Measurements from ENCODE around the gene ABCB11.

Gene ABCB11

DNA sequence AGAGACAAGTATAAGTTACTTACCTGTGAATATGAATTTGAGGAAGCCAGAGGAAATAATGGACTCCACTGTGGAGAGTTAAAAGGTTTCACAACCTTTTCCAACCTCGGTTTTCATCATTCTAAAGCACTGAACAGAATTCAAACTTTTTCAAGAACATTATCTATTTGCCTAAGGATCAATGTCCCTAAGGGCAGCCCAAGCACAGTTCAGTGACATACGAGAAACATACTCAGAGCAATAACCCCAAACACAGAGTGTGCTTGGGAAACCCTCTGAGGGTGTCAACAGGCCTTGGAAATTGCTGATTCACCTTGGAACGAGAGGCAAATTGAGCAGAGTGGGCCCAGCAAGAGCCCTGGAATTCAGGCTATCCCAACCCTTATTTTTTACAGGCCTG is at the start of gene ABCB11:
Gene ABCB11 (minus strand): TSS at position 123 of the 400 bp plus-strand sequence. CDS start 13,199 bp downstream, outside the sequence.
- H3K9ac ChIP-seq, result no peak within 1 kb of the TSS
- no peak within 1 kb of the TSS for H3K4me3 ChIP-seq (IDR thresholded peaks at IDR 0.05; ENCODE audit: insufficient read depth, low read depth, low read length)
- no peaks in the 10 kb centered on the region for H3K36me3 ChIP-seq (ENCODE audit: insufficient read depth)
- H4K20me1 ChIP-seq (ENCODE audit: insufficient read depth), result no peaks in the 10 kb centered on the region
- TF ChIP-seq, protein P1, sequence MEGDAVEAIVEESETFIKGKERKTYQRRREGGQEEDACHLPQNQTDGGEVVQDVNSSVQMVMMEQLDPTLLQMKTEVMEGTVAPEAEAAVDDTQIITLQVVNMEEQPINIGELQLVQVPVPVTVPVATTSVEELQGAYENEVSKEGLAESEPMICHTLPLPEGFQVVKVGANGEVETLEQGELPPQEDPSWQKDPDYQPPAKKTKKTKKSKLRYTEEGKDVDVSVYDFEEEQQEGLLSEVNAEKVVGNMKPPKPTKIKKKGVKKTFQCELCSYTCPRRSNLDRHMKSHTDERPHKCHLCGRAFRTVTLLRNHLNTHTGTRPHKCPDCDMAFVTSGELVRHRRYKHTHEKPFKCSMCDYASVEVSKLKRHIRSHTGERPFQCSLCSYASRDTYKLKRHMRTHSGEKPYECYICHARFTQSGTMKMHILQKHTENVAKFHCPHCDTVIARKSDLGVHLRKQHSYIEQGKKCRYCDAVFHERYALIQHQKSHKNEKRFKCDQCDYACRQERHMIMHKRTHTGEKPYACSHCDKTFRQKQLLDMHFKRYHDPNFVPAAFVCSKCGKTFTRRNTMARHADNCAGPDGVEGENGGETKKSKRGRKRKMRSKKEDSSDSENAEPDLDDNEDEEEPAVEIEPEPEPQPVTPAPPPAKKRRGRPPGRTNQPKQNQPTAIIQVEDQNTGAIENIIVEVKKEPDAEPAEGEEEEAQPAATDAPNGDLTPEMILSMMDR (conservative IDR thresholded peaks at IDR 0.05; ENCODE audit: low read depth, low read length), result no peak
- no peak within 1 kb of the TSS for H3K27ac ChIP-seq
- no peaks in the 10 kb centered on the region for H3K4me1 ChIP-seq (ENCODE audit: low read depth, poor library complexity, severe bottlenecking)
- H3K79me2 ChIP-seq (ENCODE audit: insufficient read depth, low read depth), result no peaks in the 10 kb centered on the region
- H3K27me3 ChIP-seq (ENCODE audit: insufficient read depth, low read depth), result no peaks in the 10 kb centered on the region
- no peak within 1 kb of the TSS for H3K4me2 ChIP-seq
- no peak within 1 kb of the TSS for H2AFZ ChIP-seq (ENCODE audit: low read depth)

DNA sequence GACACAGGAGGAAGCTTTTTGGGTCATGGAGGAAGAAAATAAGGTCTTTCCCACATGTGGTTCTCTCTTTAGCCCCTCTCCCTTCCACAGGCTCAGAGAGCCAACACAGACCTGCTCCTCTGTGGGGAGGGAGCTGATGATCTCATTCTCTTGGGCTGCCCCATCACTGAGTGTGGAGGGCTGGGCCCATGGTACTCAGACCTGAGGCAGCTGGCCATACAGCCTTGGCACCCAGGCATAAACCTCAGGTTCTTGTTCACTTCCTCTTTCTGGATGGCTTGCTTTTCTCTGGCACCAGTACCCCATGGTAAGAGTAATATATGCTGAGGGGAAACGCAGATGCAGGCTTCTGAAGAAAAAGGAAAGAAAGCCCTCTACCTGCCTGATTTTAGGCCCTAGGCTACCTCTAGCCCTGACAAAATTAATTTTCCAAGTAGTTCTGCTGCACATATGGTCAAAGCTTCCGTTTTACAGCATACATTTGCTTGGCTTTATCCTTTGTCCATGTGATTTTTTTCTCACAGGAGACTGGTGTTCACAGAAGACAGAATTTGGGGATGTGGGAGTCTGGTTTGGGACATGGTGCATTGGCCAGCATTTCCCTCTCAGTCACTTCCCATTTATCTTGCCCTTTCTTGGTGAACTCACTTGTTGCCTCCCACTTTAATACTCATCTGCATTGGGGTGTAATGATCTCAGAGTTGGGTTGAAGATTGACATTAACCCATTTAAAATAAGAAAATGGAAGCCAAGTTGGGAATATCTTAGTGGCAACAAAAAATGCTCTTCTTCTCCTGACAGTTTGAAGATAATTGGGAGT is 49.3 kb upstream of the ABCB11 start:
- H3K27me3 ChIP-seq (ENCODE audit: insufficient read depth, low read depth), result no peaks in the 10 kb centered on the region
- no peaks in the 10 kb centered on the region for H3K36me3 ChIP-seq (ENCODE audit: insufficient read depth)
- no peaks in the 10 kb centered on the region for H4K20me1 ChIP-seq (ENCODE audit: insufficient read depth)
- H3K27ac ChIP-seq, result no peak overlapping the region
- no peaks in the 10 kb centered on the region for H3K79me2 ChIP-seq (ENCODE audit: insufficient read depth, low read depth)
- H3K4me3 ChIP-seq (IDR thresholded peaks at IDR 0.05; ENCODE audit: insufficient read depth, low read depth, low read length), result no peak overlapping the region
- H3K4me2 ChIP-seq, result no peak overlapping the region
- no peak overlapping the region for H3K9ac ChIP-seq
- H2AFZ ChIP-seq (ENCODE audit: low read depth), result no peak overlapping the region
- TF ChIP-seq, protein P1 (conservative IDR thresholded peaks at IDR 0.05; ENCODE audit: low read depth, low read length), result no peak
- H3K4me1 ChIP-seq (ENCODE audit: low read depth, poor library complexity, severe bottlenecking), result no peaks in the 10 kb centered on the region

DNA sequence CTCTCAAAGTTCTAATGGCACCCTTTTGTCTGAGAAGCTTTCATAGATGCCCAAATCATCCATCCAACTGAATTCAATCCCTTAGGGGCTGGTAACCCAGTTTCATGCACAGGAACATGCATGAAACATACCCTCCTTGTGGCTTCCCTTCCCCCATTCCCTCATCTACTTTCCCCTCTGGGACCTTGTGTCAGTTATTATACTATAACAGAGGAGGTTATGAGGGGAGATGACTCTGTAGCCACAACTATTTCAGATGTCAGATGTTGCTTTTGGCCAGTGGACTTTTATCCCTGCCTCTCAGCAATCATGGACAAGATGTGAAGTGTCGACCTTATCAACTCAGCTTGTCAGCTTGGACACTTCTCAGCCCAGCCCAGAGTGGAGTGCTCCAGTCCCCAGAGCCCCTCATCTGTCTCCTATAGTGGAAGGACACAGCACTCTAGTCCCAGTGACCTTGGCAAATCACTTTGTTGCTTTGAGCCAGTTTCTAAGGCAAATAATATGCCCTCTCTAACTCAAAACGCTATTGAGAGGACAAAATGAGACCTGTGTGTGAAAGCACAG is 46.6 kb upstream of the ABCB11 start:
- Histone ChIP-seq H3K36me3 (ENCODE audit: insufficient read depth) (no peaks in the 10 kb centered on the region), H3K4me2 (no peak overlapping the region), H3K4me1 (ENCODE audit: low read depth, poor library complexity, severe bottlenecking) (no peaks in the 10 kb centered on the region), H3K27ac (no peak overlapping the region), H3K79me2 (ENCODE audit: insufficient read depth, low read depth) (no peaks in the 10 kb centered on the region), H3K9ac (no peak overlapping the region), H2AFZ (ENCODE audit: low read depth) (no peak overlapping the region), H3K27me3 (ENCODE audit: insufficient read depth, low read depth) (no peaks in the 10 kb centered on the region), H3K4me3 (IDR thresholded peaks at IDR 0.05; ENCODE audit: insufficient read depth, low read depth, low read length) (no peak overlapping the region), H4K20me1 (ENCODE audit: insufficient read depth) (no peaks in the 10 kb centered on the region)
- TF ChIP-seq, protein P1 (conservative IDR thresholded peaks at IDR 0.05; ENCODE audit: low read depth, low read length), result no peak

DNA sequence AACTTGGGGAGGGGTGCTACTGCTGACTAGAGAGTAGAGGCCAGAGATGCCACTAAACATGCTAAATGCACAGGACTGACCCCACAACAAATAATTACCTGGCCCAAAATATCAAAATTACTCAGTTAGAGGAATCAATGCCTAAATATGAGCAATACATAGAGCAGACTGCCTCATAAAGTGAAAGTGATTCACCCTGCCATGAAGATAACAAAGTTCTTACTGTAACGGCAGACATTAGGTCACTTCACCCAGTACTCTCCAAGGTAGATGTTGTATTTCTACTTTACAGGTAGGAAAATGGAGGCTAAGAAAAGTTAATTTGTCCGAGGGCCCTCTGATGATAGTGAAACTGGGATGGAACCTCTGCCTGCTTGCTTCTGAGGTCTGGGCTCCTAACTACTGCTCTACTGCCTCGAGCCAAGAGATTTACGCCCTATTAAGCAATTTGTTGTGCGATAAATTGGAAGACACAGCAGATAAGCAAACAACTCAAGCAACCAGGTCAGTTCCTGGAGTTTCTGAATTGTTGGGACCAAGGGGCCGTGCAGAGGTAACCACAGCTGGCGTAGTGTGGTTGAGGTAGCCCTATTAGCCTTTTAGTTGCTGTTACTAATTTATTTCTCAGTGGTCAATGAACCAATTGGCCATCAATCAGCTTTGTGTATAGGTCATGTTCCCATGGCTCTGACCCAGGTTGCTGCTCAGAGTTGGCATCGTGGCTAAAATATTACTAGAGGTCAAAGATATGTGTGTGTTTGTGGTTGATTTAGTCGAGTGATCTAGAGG is 43.0 kb upstream of the ABCB11 start:
- TF ChIP-seq, protein P1 (conservative IDR thresholded peaks at IDR 0.05; ENCODE audit: low read depth, low read length), result no peak
- no peak overlapping the region for H3K27ac ChIP-seq
- no peaks in the 10 kb centered on the region for H3K79me2 ChIP-seq (ENCODE audit: insufficient read depth, low read depth)
- H3K4me2 ChIP-seq, result no peak overlapping the region
- no peak overlapping the region for H3K9ac ChIP-seq
- no peak overlapping the region for H3K4me3 ChIP-seq (IDR thresholded peaks at IDR 0.05; ENCODE audit: insufficient read depth, low read depth, low read length)
- H3K27me3 ChIP-seq (ENCODE audit: insufficient read depth, low read depth), result no peaks in the 10 kb centered on the region
- H4K20me1 ChIP-seq (ENCODE audit: insufficient read depth), result no peaks in the 10 kb centered on the region
- no peaks in the 10 kb centered on the region for H3K36me3 ChIP-seq (ENCODE audit: insufficient read depth)
- no peak overlapping the region for H2AFZ ChIP-seq (ENCODE audit: low read depth)
- H3K4me1 ChIP-seq (ENCODE audit: low read depth, poor library complexity, severe bottlenecking), result no peaks in the 10 kb centered on the region

All from KMS-11 (cell line).